HG03025 (cell line): ENCODE measurements around the gene PREPL.

ENCODE experiments used
- ATAC-seq: cut with Tn5 transposase; IDR thresholded peaks from one replicate; pipeline ENCODE4 v1.9.1; 2021; ENCODE audit warnings: mild to moderate bottlenecking, moderate library complexity; ENCODE audit not compliant: unreplicated experiment, low FRiP score

PREPL gene

GRCh38 chr2:44297431-44297830 lies 63.9 kb downstream of the PREPL start:
- ATAC-seq: no peak

GRCh38 chr2:44296653-44297052 lies 64.6 kb downstream of the PREPL start:
- ATAC-seq: no peak

- ATAC-seq: no peak
These were observed 65.5 kb downstream of the PREPL start for GRCh38 chr2:44295633-44296359.

- no peak for ATAC-seq
These were observed 66.2 kb downstream of the PREPL start for GRCh38 chr2:44295113-44295512.

GRCh38 chr2:44291281-44292248 lies 69.7 kb downstream of the PREPL start:
- no peak for ATAC-seq

- ATAC-seq: no peak
These were observed 71.0 kb downstream of the PREPL start for GRCh38 chr2:44290261-44290660.

DNA sequence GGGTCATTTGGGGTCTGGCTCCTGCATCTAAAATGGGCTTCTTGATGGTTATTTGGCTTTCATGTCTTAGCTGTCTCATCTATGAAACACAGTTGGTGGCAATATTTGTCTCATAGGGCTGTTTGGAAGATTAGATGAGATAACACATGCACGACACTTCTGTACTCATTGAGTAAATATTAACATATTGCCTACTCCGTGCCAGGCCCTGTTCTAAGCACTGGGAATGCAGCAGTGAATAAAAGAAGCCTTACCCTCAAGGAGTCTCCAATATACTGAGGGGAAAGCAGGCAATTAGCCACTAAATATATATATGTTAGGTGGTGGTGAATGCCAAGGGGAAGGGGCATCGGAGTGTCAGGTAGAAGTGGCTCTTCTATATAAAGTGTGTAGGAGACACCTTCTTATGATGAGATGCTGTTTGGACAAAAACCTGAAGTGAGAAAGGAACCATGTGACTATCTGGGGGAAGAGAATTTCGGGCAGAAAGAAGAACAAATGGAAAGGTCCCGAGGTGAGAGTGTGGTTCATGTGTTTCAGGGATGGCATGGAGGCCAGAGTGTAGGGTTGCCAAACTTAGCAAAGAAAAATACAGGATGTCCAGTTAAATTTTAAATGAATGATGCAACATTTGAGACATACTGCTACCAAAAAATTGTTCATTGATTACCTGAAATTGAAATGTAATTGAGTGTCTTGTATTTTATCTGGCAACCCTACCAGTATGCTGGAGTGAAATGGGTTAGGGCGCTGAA lies 74.2 kb downstream of the PREPL start:
- ATAC-seq: no peak

DNA sequence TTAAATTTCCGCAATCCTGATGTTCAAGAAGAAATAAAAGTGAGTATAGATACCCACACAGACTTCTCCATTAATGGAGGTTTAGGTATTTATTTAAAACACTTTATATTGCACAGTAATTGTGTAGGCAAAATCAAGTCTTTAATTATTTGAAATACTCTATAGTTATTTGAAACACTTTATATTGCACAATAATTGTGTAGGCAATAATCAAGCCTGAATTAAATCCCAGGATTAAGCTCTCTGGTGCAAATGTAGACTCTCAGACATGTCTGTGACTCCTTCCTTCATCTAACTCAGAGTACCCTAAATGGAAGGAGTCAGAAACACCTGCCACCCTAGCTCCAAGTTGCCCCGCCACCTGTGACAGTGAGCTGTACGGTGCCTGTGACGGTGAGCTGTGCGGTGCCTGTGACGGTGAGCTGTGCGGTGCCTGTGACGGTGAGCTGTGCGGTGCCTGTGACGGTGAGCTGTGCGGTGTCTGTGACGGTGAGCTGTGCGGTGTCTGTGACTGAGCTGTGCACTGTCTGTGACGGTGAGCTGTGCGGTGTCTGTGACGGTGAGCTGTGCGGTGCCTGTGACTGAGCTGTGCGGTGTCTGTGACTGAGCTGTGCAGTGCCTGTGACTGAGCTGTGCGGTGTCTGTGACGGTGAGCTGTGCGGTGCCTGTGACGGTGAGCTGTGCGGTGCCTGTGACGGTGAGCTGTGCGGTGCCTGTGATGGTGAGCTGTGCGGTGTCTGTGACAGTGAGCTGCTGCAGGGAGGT lies 75.0 kb downstream of the PREPL start:
- no peak for ATAC-seq

DNA sequence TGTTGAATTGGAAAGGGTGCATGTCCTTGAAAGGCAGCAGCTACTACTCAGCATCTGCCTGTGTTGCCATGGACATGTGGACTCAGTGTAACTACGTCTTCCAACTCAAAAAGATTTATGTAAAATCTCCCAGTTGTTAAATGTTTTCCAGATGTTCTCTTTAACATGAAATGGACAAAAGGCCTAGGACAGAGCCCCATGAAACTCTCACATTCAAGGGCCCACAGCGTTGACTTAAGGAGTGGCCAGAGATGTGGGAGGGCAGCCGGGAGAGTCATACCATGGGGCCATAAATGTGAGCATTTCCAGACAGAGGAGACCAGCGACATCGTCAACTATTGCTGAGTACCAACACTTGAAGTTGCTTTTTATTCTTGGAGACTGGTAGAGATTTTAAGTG lies 76.1 kb downstream of the PREPL start:
- ATAC-seq: no peak

- ATAC-seq: no peak
These were observed 78.1 kb downstream of the PREPL start for GRCh38 chr2:44283116-44283666.

DNA sequence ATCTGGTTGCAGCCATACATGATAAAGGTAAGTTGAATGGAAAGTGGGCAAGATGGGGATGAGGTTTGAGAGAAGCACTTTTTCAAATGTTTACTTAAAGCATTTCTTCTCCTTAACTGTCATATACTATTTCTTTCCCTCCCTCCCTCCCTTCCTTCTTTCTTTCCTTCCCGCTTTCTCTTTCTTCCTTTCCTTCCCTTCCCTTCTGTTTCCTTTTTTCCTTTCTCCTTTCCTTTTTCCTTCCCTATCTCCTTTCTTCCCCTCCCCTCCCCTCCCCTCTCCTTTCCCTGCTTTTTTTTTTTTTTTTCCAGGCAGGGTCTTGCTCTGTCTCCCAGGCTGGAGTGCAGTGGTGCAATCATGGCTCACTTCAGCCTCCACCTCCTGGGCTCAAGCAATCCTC lies 80.4 kb downstream of the PREPL start:
- no peak for ATAC-seq

GRCh38 chr2:44277541-44277940 lies 83.8 kb downstream of the PREPL start:
- no peak for ATAC-seq

DNA sequence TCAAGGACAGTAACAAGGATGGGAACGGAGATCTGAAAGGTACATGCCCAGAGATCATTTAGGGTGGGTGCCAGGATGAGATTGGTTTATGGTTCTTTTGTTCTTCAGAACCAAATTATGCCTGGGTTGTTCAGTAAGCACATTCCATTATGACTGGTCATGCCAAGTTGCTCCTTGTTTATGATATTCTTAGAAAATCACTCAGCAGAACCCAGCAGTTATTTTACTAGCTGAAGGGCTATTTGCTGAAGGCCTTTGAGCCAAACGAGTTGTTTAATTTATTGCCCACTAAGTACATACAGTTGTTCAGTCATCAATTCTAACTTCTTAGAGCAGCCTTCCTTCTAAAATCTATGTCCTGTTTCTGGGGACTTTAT lies 85.4 kb downstream of the PREPL start:
- ATAC-seq: no peak

DNA sequence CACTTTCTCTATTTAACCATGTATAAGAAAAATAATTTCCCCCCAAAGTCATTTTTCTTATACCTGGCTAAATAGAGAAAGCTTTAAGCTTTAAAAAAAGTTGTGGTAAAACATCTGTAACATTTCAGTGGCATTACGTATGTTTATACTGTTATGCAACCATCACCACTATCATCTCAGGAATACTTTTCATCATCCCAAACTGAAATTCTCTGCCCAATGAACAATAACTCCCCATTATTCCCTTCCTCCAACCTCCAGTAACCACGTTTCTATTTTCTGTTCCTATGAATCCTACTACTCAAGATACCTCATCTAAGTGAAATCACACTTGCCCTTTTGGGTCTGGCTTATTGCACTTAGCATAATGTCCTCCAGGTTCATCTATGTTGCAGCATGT lies 87.7 kb downstream of the PREPL start:
- ATAC-seq: no peak

- ATAC-seq: no peak
These were observed 88.2 kb downstream of the PREPL start for GRCh38 chr2:44273076-44273475.

GRCh38 chr2:44271296-44271695 lies 90.0 kb downstream of the PREPL start:
- no peak for ATAC-seq

DNA sequence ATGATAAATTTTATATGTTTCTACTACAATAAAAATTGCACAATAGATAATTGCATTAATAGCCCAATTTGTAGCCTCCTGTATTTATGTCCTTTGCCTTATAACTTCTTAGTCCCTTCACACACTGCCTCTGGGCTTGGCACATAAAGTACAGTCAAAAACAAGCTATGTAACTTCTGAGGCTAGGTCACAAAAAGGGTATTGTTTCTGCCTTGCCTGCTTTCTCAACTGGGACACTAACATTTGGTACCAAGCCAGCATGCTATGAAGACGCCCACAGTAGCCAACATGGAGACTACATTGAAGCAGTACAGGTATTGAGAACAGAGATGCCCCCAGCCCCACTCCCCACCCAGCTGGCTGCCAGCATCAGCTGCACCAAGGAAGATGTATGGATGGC lies 91.5 kb downstream of the PREPL start:
- ATAC-seq: no peak

DNA sequence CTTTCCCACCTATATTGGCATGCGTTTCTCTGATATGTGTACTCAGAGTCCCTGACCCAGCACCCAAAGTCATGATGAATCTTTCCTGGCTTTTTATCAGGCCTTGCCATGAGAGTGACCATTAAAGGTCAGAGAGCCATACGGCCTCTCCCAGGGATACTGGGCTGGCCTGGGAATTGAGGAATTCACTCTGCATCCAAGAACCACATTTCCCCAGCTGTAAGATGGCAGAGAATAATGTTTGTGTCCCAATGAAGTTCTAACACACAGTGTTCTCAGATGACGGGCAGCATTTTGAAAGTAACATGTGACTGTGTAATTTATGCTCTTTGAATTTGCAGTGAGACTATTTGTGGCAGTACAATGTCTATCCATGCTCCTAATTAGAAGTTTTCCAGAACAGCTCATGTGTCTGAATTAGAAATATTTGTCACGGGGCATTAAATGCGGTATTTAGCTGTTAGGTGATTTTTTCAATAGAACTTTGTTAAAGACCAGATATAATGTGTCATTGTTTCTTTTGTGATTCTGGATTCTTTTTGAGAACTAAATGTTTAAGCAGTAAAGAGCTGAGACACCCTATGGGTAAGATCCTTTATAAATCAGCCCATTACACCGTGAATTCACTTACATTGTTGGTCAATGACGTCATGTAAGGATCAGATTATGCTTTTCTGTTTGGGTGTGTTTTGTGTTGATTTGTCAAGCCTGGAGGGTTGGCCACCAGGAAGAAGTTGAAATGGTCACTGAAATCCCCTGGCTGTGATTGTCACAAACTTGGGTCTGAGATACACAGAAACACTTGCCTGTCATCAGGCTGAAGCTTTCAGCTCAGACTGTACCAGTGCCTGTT lies 93.3 kb downstream of the PREPL start:
- no peak for ATAC-seq
